SIG-M5 (cell line): ENCODE data around the gene SPAG17.

Experiments
- DNase-seq: peaks from one replicate; lab custom pipeline; 2025; lab: John Stamatoyannopoulos, UW

The SPAG17 gene

GRCh38 chr1:118185084-118185832 lies at the start of gene SPAG17:
Gene SPAG17, minus strand, starts transcription at chr1:118185228. Its CDS starts 71 bp downstream, at chr1:118185157.
- DNase-seq: no peak

GRCh38 chr1:118225471-118225870 lies 40.4 kb upstream of the SPAG17 start:
- no peak for DNase-seq

GRCh38 chr1:118223426-118223825 lies 38.4 kb upstream of the SPAG17 start:
- DNase-seq: no peak

GRCh38 chr1:118219438-118219837 lies 34.4 kb upstream of the SPAG17 start:
- DNase-seq: no peak

- no peak for DNase-seq
Observed at GRCh38 chr1:118217141-118217838, 32.3 kb upstream of the SPAG17 start.

- no peak for DNase-seq
Observed at GRCh38 chr1:118214866-118215265, 29.8 kb upstream of the SPAG17 start.

GRCh38 chr1:118210723-118211110 lies 25.7 kb upstream of the SPAG17 start:
- no peak for DNase-seq

GRCh38 chr1:118210051-118210722 lies 25.2 kb upstream of the SPAG17 start:
- no peak for DNase-seq

GRCh38 chr1:118209648-118210047 lies 24.6 kb upstream of the SPAG17 start:
- DNase-seq: no peak

GRCh38 chr1:118206966-118207365 lies 21.9 kb upstream of the SPAG17 start:
- DNase-seq: no peak

- DNase-seq: no peak
Observed at GRCh38 chr1:118204648-118205047, 19.6 kb upstream of the SPAG17 start.

- no peak for DNase-seq
Observed at GRCh38 chr1:118204105-118204504, 19.1 kb upstream of the SPAG17 start.

GRCh38 chr1:118202076-118202608 lies 17.1 kb upstream of the SPAG17 start:
- DNase-seq: no peak

- no peak for DNase-seq
Observed at GRCh38 chr1:118201524-118201923, 16.5 kb upstream of the SPAG17 start.

- no peak for DNase-seq
Observed at GRCh38 chr1:118200836-118201235, 15.8 kb upstream of the SPAG17 start.

GRCh38 chr1:118190561-118190960 lies 5.5 kb upstream of the SPAG17 start:
- DNase-seq: no peak

GRCh38 chr1:118189564-118189963 lies 4.5 kb upstream of the SPAG17 start:
- DNase-seq: no peak

- no peak for DNase-seq
Observed at GRCh38 chr1:118188411-118188810, 3.4 kb upstream of the SPAG17 start.

GRCh38 chr1:118186026-118186425 lies 998 bp upstream of the SPAG17 start:
- no peak for DNase-seq

- DNase-seq: no peak
Observed at GRCh38 chr1:118184739-118185083, 317 bp downstream of the SPAG17 start.

- no peak for DNase-seq
Observed at GRCh38 chr1:118183586-118183985, 1.4 kb downstream of the SPAG17 start.

GRCh38 chr1:118177998-118178397 lies 7.0 kb downstream of the SPAG17 start:
- DNase-seq: no peak

GRCh38 chr1:118169016-118169415 lies 16.0 kb downstream of the SPAG17 start:
- DNase-seq: no peak
